Upper lobe of left lung (tissue), 6 donors: ENCODE data around the gene ATP6V1B1. TPM values are rescaled to one million over a fixed set of nuclear protein-coding genes. Genes with fewer than 3 reads are reported as not detected.
A peak's percentile ranks its signal among the peaks of the same experiment; 100 is the strongest.

ENCODE experiments used
- ATAC-seq, 2 donors: fragments of 200-7000 bp; cut with Tn5 transposase; one replicate each; pipeline ENCODE4 v1.9.1; 2022; ENCODE audit warnings: mild to moderate bottlenecking in 2 of 2, moderate library complexity in 2 of 2; ENCODE audit not compliant: low FRiP score in 2 of 2
- DNase-seq, 2 donors: peaks; one replicate each; pipeline ENCODE4 v3.0.0-alpha.2; 2019 to 2020
- H3K27ac ChIP-seq, 4 donors: fragments of 200-600 bp; sonication (generic); one replicate each; pipeline ENCODE4 v1.5.1; 2016 to 2019
- H3K27me3 ChIP-seq, 4 donors: fragments of 200-600 bp; sonication (generic); one replicate each; pipeline ENCODE4 v1.5.1; 2017 to 2019
- H3K36me3 ChIP-seq, 4 donors: fragments of 200-600 bp; sonication (generic); one replicate each; pipeline ENCODE4 v1.5.1; 2016 to 2019
- H3K4me1 ChIP-seq, 4 donors: fragments of 200-600 bp; sonication (generic); one replicate each; pipeline ENCODE4 v1.5.1; 2018 to 2019
- H3K4me3 ChIP-seq, 4 donors: fragments of 200-600 bp; sonication (generic); one replicate each; pipeline ENCODE4 v1.5.1; 2017 to 2019; ENCODE audit warnings: mild to moderate bottlenecking in 2 of 4, moderate library complexity in 1 of 4
- H3K9me3 ChIP-seq, 4 donors: fragments of 200-600 bp; sonication (generic); one replicate each; pipeline ENCODE4 v1.5.1; 2018 to 2019
- CTCF ChIP-seq, 6 experiments: fragments of 450-650 bp in 4 of 6; fragments of 200-600 bp in 2 of 6; sonication (generic) in 2 of 6; IDR thresholded peaks; one replicate each; pipeline ENCODE4 v1.5.1; 2016 to 2019; ENCODE audit warnings: antibody characterized with exemption in 6 of 6
- EP300 ChIP-seq, 4 donors: sonication (generic); formaldehyde crosslinking; IDR thresholded peaks; one replicate each; pipeline ENCODE4 v1.5.1; 2017; ENCODE audit warnings: antibody characterized with exemption in 4 of 4, control low read depth in 2 of 4
- POLR2A ChIP-seq, 4 donors: fragments of 450-650 bp; IDR thresholded peaks; one replicate each; pipeline ENCODE4 v1.5.1; 2016 to 2017; ENCODE audit warnings: antibody characterized with exemption in 4 of 4, mild to moderate bottlenecking in 2 of 4
- POLR2AphosphoS5 ChIP-seq, 2 donors: sonication (generic); formaldehyde crosslinking; IDR thresholded peaks; one replicate each; pipeline ENCODE4 v1.5.1; 2017; ENCODE audit warnings: antibody characterized with exemption in 2 of 2
- WGBS, 2 donors: methylation state at CpG; one replicate each; pipeline ENCODE4 v1.1.5; 2017 to 2018; 5-methylcytosine and 5-hydroxymethylcytosine counted together
- total RNA-seq, 6 donors: library from RNA; depleted of rRNA in 4 of 6; stranded (reverse); fragments of >200 nt in 4 of 6; gene quantifications; one replicate each; pipeline versions ENCODE4 v1.1.0 to v1.2.1, GENCODE V29; 2016 to 2021
- donor health status: DM: no; HTN: no; CAD: no; lungs with moderate emphysema.
- donor health status: DM: no; HTN: yes; CAD: no; lungs with severe emphysema.

ATP6V1B1 gene
- total RNA-seq, 6 donors from 2014 or later: 1.6 to 23.0 (median 3.2) TPM; not detected in 1

- no peaks in the 10 kb centered on the region for H3K9me3 ChIP-seq
- DNase-seq: peak in 1 of 2 donors; percentile 37
- peaks cover 0 to 11% (median 5%) of the 10 kb centered on the region in 4 donors for H3K4me1 ChIP-seq
- no peak overlapping the region for H3K27ac ChIP-seq
- no peak overlapping the region for H3K4me3 ChIP-seq
- no peak for ATAC-seq
- 70 to 74% methylated on average over 3 to 10 of the region's 10 CpGs for WGBS, 2 donors
- H3K27me3 ChIP-seq: no peaks in the 10 kb centered on the region
- TF ChIP-seq POLR2AphosphoS5 (IDR thresholded peaks at IDR 0.05) (no peak), CTCF (IDR thresholded peaks at IDR 0.05) (no peak), EP300 (IDR thresholded peaks at IDR 0.05) (no peak), POLR2A (IDR thresholded peaks at IDR 0.05) (no peak)
- H3K36me3 ChIP-seq: no peaks in the 10 kb centered on the region
Observed at GRCh38 chr2:70937866-70938585, 2.3 kb downstream of the ATP6V1B1 start.

- no peak for DNase-seq
- no peak for ATAC-seq
- Histone ChIP-seq H3K27ac (no peak overlapping the region), H3K9me3 (no peaks in the 10 kb centered on the region), H3K36me3 (no peaks in the 10 kb centered on the region), H3K4me1 (peaks cover 0 to 11% (median 5%) of the 10 kb centered on the region in 4 donors), H3K4me3 (no peak overlapping the region), H3K27me3 (no peaks in the 10 kb centered on the region)
- 53 to 69% methylated on average over 2 to 3 of the region's 3 CpGs for WGBS, 2 donors
- TF ChIP-seq POLR2A (IDR thresholded peaks at IDR 0.05) (no peak), POLR2AphosphoS5 (IDR thresholded peaks at IDR 0.05) (no peak), CTCF (IDR thresholded peaks at IDR 0.05) (no peak), EP300 (IDR thresholded peaks at IDR 0.05) (no peak)
Observed at GRCh38 chr2:70938586-70938950, 2.9 kb downstream of the ATP6V1B1 start.

- Histone ChIP-seq H3K4me3 (no peak overlapping the region), H3K4me1 (peaks cover 0 to 11% (median 5%) of the 10 kb centered on the region in 4 donors), H3K27me3 (no peaks in the 10 kb centered on the region), H3K36me3 (no peaks in the 10 kb centered on the region), H3K27ac (no peak overlapping the region), H3K9me3 (no peaks in the 10 kb centered on the region)
- WGBS, 2 donors: 54 to 58% methylated on average over 14 to 25 of the region's 30 CpGs
- no peak for ATAC-seq
- TF ChIP-seq EP300 (IDR thresholded peaks at IDR 0.05) (no peak), POLR2A (IDR thresholded peaks at IDR 0.05) (no peak), POLR2AphosphoS5 (IDR thresholded peaks at IDR 0.05) (no peak), CTCF (IDR thresholded peaks at IDR 0.05) (no peak)
- DNase-seq: peak in 1 of 2 donors; percentile 84
Observed at GRCh38 chr2:70939001-70939838, 3.5 kb downstream of the ATP6V1B1 start.

- Histone ChIP-seq H3K9me3 (no peaks in the 10 kb centered on the region), H3K4me3 (no peak overlapping the region), H3K27ac (no peak overlapping the region), H3K27me3 (no peaks in the 10 kb centered on the region), H3K4me1 (peaks cover 0 to 11% (median 5%) of the 10 kb centered on the region in 4 donors), H3K36me3 (no peaks in the 10 kb centered on the region)
- DNase-seq: peak in 1 of 2 donors; percentile 44
- no peak for ATAC-seq
- TF ChIP-seq POLR2A (IDR thresholded peaks at IDR 0.05) (no peak), POLR2AphosphoS5 (IDR thresholded peaks at IDR 0.05) (no peak), CTCF (IDR thresholded peaks at IDR 0.05) (no peak), EP300 (IDR thresholded peaks at IDR 0.05) (no peak)
- 83 to 84% methylated on average over 10 of the region's 10 CpGs for WGBS, 2 donors
Observed at GRCh38 chr2:70939839-70940580, 4.3 kb downstream of the ATP6V1B1 start.
